HG02973 (cell line): ENCODE data around the gene KRTAP1-3.
"Not testable (repeated sequence)": the region's sequence is repeated elsewhere in the genome, so short reads cannot be mapped to it uniquely, and the experiment has no call there.

Source experiments
- ATAC-seq: cut with Tn5 transposase; IDR thresholded peaks from one replicate; pipeline ENCODE4 v1.9.1; 2021; ENCODE audit warnings: moderate library complexity; ENCODE audit not compliant: unreplicated experiment

Gene KRTAP1-3, protein sequence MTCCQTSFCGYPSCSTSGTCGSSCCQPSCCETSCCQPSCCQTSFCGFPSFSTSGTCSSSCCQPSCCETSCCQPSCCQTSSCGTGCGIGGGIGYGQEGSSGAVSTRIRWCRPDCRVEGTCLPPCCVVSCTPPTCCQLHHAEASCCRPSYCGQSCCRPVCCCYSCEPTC

GRCh38 chr17:41034346-41034935 lies at the start of gene KRTAP1-3:
Gene KRTAP1-3, minus strand, starts transcription at chr17:41034874. Its CDS starts 53 bp downstream, at chr17:41034821.
- not testable (repeated sequence) for ATAC-seq

- not testable (repeated sequence) for ATAC-seq
Observed at GRCh38 chr17:41084100-41084856, 49.6 kb upstream of the KRTAP1-3 start, which contains the start of gene KRTAP4-7. Gene KRTAP4-7, plus strand, starts transcription at chr17:41084150. Its CDS starts 57 bp downstream, at chr17:41084207.

- ATAC-seq = not testable (repeated sequence)
Observed at GRCh38 chr17:41083427-41083826, 48.8 kb upstream of the KRTAP1-3 start.

DNA sequence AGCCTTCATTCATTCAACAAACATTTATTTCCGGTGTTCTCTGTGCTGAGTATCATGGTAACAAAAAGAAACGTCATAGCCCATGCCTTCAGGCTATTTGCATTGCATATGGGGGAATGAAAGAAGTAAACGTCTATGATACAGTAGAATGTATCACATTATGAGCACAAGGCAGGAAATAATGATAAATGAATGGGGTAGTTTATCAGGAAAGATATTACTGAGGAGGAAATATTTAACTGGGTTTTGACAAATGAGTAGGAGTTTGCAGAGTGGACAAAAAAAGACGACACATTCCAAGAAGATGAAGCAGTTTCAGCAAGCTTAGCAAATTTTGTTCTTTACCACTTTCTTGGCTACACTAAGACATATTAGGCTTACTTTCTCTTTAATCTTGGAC lies 48.0 kb upstream of the KRTAP1-3 start:
- ATAC-seq = no peak

DNA sequence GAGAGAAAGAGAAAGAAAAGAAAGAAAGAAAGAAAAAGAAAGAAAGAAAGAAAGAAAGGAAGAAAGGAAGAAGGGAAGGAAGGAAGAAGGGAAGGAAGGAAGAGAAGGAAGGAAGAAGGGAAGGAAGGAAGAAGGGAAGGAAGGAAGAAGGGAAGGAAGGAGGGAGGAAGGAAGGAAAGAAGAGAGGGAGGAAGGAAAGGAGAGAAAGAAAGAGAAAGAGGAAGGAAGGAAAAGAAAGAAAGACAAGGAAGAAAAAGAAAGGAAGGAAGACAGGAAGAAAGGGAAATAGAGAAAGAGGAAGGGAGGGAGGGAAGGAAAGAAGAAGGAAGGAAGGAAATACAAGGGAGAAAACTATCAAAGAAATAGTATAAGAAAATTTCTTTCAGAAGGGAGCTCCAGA lies 42.1 kb upstream of the KRTAP1-3 start:
- no peak for ATAC-seq

DNA sequence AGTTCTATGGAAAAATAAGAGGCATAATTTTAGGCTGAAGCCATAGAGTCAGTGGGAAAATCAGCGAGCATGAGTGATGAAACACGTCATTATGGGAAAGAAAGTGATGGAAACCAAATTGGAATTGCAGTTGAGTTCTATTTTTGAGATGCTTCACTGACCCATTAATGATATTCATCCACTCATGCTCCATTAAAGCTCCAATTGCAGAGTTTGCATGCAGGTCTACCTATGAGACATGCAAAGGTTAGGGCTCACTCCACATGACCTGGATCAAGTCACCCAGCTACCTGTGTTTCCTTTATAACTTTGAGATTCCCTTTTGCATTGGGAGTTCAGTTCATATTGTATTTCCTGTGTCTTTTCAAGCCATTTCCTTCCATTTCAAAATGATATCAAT lies 39.0 kb upstream of the KRTAP1-3 start:
- ATAC-seq = no peak

DNA sequence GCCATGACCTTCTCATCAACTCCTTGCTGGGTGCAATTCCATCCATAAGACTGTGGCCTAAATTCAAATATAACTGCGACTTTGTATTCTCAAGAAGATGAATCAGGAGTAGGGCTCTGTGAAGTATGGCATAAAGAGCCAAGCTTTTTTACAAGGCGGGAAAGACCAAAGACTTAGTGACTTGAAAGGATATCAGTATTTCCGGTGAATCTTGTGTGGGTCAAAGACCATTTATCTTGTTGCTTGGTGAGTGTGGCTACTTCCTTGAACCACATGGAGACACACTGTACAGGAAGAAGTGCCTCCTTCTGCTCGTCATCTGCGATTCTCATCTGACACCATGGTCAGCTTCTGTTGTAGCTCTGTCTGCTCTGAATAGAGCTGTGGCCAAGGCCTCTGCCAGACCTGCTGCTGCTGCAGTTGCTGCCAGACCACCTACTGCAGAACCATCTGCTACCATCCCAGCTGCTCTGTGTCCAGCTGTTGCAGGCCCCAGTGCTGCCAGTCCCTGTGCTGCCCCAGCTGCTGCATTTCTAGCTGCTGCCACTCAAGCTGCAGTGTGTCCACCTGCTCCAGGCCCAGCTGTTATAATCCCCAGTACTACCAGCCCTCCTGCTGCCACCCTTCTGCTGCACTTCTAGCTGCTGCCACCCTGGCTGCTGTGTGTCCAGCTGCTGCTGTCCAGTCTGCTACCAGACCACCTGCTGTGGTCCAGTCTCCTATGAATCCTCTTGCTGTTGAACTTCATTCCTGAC lies 37.1 kb upstream of the KRTAP1-3 start:
- ATAC-seq = no peak

DNA sequence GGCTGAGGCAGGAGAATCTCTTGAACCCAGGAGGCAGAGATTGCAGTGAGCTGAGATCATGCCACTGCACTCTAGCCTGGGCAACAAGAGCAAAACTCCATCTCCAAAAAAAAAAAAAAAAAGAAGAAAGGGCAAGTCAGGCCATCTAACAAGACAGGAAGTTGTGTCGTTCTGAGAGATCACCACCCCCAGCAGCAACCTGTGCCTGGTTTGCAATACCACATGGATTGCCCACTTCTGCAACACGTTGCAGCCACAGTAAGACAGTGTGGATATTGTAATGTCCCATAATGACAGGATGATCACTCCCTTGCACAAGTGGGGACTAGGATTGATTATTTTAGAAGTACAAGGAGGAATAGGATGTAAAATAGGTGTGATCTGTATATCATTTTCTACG lies 34.4 kb upstream of the KRTAP1-3 start:
- no peak for ATAC-seq

DNA sequence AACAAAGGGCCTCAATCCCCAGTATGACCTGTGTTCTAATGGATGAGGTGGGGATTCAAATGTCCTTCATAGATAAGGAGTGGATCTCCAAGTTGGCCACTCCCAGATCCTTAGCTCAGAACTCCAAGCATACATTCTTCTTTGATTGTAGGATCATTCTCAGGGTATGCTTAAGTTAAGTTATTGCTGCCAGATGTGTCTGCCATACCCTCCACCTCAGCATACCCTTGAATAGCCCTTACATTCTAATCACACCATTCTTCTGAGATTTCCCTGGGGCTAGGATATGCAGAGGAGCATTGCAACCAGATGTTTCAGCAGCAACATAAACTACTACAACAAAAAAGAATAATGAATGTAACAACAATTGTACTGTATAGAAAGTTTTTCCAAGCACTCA lies 32.6 kb upstream of the KRTAP1-3 start:
- no peak for ATAC-seq

DNA sequence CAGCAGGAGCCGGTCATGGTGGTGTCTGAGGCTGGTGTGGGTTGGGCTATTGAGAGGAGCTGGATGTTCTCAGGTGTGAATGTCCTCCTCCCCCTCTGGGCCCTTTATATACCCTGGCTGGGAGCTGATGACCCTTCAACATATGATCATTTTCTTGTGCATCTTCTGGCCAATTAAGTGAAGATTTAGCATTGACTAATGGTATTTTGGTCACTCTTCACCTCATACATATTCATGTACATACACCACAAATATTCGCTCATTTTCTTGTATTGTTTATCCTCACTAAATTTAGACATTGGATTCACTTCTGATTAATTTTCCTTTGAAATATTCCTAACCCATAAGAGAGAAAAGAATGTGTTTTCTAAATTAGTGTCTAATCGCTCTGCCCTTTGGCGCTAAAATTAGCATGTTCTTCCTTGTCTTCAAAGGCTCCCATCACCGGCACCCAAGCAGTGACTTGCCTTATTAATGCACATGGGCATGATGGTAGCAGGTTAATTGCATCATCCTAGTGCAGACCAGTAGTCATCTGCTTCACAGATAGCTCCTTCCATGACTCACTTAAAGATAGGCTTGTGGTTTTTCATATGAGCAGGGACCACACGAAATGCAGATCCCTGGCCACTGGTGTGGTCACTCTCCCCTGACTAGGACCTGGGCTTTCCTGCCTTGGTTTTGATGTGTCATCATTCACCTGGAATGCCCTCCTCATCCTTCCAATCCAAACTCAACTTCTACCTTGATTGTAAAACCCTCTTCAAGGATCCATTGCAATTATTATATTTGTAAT lies 31.4 kb upstream of the KRTAP1-3 start, which contains the start of gene KRTAP2-4:
Gene KRTAP2-4, minus strand, starts transcription at position 51 of the 796 bp plus-strand sequence. Its CDS starts 34 bp downstream, at position 17.
- no peak for ATAC-seq

DNA sequence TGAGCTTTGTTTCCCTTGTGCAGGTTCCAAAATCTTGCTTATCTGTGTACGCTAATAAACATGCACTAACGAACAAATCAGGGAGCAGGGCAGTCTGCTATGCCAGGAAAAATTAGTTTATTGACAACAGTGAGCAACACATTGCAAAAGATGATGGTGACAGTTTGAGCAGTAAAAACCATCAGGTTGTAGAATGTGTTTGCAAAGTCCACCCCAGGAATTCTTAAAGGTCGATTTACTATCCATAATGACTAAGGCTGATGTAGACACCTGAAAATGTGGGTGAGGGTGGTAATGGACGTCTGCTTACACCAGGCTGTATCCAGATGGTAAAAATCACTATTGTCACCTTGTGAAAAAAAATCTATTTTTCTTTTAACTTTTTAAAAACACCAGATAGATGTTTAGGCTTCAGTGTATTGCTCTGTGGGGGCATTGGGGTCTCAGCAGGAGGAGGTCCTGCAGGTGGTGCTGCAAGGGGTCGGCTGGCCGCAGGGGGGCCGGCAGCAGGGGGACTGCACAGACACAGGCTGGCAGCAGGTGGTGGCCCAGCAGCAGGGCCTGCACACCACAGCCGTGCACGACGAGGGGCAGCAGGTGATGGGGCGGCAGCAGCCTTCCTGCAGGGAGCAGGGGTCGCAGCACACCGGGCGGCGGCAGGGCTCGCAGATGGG lies 30.5 kb upstream of the KRTAP1-3 start:
- ATAC-seq = not testable (repeated sequence)

DNA sequence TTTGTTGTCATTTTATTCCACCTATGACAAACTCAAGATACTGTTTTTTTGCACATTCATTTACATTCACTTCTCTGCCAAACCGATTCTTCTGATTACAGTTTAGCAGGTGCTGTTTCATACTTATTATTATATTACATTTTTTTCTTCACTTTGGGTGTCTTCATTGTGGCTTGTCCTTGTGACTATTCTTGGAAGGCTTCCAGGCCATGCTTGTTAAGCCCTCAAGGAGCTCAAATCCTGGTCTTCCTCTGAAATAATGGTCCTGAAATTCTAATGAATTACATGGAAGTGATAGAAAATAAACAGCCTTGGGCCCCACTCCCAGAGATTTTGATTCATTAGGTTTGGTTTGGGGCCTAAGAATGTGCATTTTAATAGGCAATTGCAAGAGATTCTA lies 29.6 kb upstream of the KRTAP1-3 start:
- no peak for ATAC-seq

GRCh38 chr17:41063449-41063848 lies 28.8 kb upstream of the KRTAP1-3 start:
- ATAC-seq = no peak

- no peak for ATAC-seq
Observed at GRCh38 chr17:41061964-41062363, 27.3 kb upstream of the KRTAP1-3 start.

GRCh38 chr17:41060052-41060604 lies 25.5 kb upstream of the KRTAP1-3 start, which contains the start of gene KRTAP2-3:
Gene KRTAP2-3, minus strand, starts transcription at chr17:41060114. Its CDS starts 64 bp downstream, at chr17:41060050.
- ATAC-seq = no peak

- ATAC-seq = not testable (repeated sequence)
Observed at GRCh38 chr17:41059276-41060051, 24.8 kb upstream of the KRTAP1-3 start.

- ATAC-seq = no peak
Observed at GRCh38 chr17:41058741-41059140, 24.1 kb upstream of the KRTAP1-3 start.

- no peak for ATAC-seq
Observed at GRCh38 chr17:41057547-41057946, 22.9 kb upstream of the KRTAP1-3 start.

GRCh38 chr17:41055130-41055529 lies 20.5 kb upstream of the KRTAP1-3 start, which contains the start of gene KRTAP2-2:
Gene KRTAP2-2, minus strand, starts transcription at chr17:41055230. Its CDS starts 19 bp downstream, at chr17:41055211.
- ATAC-seq = not testable (repeated sequence)
